ENCODE measurements around the gene RPL21.
A peak's percentile ranks its signal among the peaks of the same experiment; 100 is the strongest.

Gene RPL21

GRCh38 chr13:27258637-27259386 lies 7.5 kb downstream of the RPL21 start:
- no peak for DNase-seq

- DNase-seq: no peak
Measured at GRCh38 chr13:27259831-27260230, 8.5 kb downstream of the RPL21 start.

GRCh38 chr13:27261396-27261795 lies 10.0 kb downstream of the RPL21 start:
- DNase-seq: no peak

- no peak for DNase-seq
Measured at GRCh38 chr13:27263438-27263837, 12.1 kb downstream of the RPL21 start.

- DNase-seq: no peak
Measured at GRCh38 chr13:27264181-27264580, 12.8 kb downstream of the RPL21 start.

GRCh38 chr13:27264648-27265047 lies 13.3 kb downstream of the RPL21 start:
- no peak for DNase-seq

GRCh38 chr13:27266917-27267316 lies 15.6 kb downstream of the RPL21 start:
- no peak for DNase-seq

GRCh38 chr13:27267596-27267995 lies 16.2 kb downstream of the RPL21 start:
- DNase-seq: no peak

- DNase-seq: no peak
Measured at GRCh38 chr13:27269114-27269665, 17.8 kb downstream of the RPL21 start.

- DNase-seq: peak; percentile 73
Measured at GRCh38 chr13:27270594-27271520, 19.5 kb downstream of the RPL21 start, which contains the start of gene RASL11A. TSS of gene RASL11A (plus strand) at chr13:27270830. CDS start at chr13:27270945, 115 bp downstream.

- DNase-seq: no peak
Measured at GRCh38 chr13:27271570-27272096, 20.3 kb downstream of the RPL21 start.

- DNase-seq: no peak
Measured at GRCh38 chr13:27273658-27274425, 22.5 kb downstream of the RPL21 start.

- DNase-seq: no peak
Measured at GRCh38 chr13:27274631-27275030, 23.3 kb downstream of the RPL21 start.

GRCh38 chr13:27276188-27276587 lies 24.8 kb downstream of the RPL21 start:
- DNase-seq: no peak

- no peak for DNase-seq
Measured at GRCh38 chr13:27279506-27279905, 28.1 kb downstream of the RPL21 start.

GRCh38 chr13:27280009-27280656 lies 28.8 kb downstream of the RPL21 start:
- DNase-seq: no peak

- no peak for DNase-seq
Measured at GRCh38 chr13:27280841-27281240, 29.5 kb downstream of the RPL21 start.

- DNase-seq: no peak
Measured at GRCh38 chr13:27281420-27281819, 30.1 kb downstream of the RPL21 start.

GRCh38 chr13:27283906-27284493 lies 32.6 kb downstream of the RPL21 start:
- no peak for DNase-seq

- DNase-seq: no peak
Measured at GRCh38 chr13:27288392-27288791, 37.0 kb downstream of the RPL21 start.

- DNase-seq: no peak
Measured at GRCh38 chr13:27289011-27289665, 37.8 kb downstream of the RPL21 start.
